Cortex of kidney (tissue), 1 donor: Measurements from ENCODE around the gene C17orf114.
"Not testable (repeated sequence)": the region's sequence is repeated elsewhere in the genome, so short reads cannot be mapped to it uniquely, and the experiment has no call there.

ENCODE experiments used
- DNase-seq: peaks from one replicate; lab custom pipeline; 2025; lab: John Stamatoyannopoulos, UW

The C17orf114 gene

DNA sequence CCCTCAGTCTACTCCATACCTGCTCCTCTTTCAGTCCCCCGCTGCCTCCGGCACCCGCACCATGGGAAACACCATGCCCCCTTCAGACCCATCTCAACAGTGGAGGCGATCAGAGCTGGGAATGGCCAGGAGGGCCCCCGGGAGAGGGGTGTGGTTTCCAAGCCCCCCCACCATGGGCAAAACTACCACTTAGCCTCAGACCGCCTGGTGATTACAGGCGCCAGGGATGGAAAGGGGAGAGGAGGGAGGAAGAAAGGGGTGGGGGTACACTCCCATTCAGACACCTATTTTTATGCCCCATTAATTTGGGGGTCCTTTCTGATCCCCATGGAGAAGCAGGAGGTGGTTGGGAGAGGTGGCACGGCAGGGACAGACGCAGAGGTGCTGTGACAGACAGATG lies at the start of gene C17orf114:
Gene C17orf114 (minus strand): TSS at position 101 of the 400 bp plus-strand sequence.
- DNase-seq: no peak

DNA sequence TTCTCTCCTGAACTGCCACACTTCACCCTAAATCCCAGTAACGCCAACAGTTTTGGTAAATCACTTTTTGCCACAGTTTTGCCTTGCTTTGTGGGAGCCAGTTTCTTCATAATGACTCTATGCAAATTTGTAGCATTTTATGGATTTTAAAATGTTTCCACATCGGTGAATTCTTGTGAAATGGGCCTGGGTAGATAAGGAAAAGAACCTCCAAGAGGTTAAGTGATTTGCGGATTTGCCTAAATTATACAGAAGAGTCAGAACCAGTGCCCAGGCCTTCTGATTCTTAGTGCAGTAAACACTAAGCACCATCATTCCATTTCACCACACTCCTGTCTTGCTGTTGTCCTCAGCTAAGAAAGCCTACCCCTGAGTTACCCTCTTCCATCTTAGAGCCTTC lies 49.0 kb upstream of the C17orf114 start:
- no peak for DNase-seq

DNA sequence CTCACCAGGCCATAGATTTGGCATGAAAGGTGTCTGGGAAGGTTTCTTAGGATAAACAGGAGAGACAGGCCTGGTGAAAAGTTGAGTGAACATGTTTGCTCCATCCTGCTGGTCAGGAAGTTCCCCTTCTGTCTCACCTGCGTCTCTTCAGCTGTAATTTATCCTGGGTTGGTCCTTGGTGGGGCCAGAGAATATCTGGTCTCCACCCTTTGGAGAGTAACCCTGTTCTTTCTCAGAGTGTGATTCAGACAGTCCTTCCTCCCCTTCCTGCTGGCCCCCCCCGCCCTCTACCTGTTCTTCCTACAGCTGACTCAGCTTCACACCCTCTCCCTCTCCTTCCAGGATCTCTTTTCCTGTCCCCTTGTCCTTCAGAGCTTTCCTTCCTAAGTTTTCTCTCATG lies 48.1 kb upstream of the C17orf114 start:
- DNase-seq: no peak

DNA sequence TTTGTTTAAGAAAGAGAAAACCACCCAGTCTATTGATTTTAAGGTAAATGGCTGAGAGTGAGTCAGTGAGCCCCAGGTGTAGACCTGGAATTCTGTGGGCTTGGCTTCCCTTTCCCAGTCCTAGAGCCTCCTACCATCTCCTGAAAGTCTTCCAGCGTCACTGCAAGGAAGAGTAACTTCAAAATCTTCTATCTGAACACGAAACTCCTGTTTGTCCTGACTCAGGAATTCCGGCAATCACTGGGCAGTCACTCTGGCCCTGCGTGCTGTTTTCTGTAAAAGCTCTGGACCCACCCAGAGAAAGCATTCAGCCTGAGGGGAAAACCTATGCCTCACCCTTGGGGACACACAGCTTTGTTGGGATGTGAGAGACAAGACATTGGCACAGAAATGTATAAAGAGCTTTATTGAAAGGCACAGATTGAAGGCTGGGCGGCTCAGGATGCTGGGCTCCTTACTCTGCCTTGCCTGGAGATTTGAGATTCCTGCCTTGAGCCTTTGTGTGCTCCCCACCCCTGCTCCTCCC lies 46.9 kb upstream of the C17orf114 start:
- no peak for DNase-seq

DNA sequence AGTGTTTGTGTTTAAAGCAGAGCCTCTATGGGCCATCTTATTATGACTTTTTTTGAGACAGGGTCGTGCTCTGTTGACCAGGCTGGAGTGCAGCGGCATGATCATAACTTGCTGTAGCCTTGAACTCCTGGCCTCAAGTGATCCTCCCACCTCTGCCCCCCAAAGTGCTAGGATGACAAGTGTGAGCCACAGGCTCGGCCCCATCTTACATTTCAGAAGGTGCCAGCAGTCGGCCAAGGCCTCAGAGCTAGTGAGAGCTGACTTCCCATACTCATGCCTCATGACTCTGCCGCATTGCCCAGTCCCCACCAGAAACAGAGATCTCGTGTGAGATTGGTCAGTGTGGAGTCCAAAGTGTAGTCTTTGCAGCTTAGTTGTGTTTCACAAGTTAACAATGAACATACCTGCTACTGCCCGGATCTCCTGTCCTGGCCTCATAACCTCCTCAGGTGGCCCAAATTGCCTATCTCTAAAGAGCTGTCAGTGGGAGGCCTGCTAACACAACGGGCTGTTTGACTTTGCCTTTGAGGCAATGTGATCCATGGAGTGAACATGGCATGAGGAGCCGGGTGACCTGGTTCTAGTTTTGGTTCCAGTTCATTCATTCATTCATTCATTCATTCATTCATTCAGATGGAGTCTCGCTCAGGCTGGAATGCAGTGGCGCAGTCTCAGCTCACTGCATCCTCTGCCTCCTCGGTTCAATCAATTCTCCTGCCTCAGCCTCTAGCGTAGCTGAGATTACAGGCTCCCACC lies 44.7 kb upstream of the C17orf114 start:
- no peak for DNase-seq

DNA sequence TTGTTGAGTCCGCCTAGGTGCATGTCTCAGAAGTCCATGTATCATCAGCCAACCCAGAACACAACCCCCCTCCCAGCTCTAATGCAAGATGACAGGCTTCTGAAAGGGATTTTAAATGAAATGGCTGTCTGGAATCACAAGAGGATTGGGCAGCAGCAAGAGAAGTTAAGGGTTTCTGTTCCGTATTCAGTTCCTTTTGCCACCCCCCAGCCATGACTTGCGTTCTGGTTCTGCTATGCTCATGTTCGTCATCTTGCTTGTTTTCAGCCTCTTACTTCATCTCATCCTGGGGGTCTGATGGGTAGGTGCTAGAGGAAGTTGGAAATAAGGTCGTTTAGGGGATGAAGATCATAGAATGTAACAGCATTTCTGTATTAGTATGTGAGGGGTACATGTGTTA lies 43.0 kb upstream of the C17orf114 start:
- DNase-seq: no peak

DNA sequence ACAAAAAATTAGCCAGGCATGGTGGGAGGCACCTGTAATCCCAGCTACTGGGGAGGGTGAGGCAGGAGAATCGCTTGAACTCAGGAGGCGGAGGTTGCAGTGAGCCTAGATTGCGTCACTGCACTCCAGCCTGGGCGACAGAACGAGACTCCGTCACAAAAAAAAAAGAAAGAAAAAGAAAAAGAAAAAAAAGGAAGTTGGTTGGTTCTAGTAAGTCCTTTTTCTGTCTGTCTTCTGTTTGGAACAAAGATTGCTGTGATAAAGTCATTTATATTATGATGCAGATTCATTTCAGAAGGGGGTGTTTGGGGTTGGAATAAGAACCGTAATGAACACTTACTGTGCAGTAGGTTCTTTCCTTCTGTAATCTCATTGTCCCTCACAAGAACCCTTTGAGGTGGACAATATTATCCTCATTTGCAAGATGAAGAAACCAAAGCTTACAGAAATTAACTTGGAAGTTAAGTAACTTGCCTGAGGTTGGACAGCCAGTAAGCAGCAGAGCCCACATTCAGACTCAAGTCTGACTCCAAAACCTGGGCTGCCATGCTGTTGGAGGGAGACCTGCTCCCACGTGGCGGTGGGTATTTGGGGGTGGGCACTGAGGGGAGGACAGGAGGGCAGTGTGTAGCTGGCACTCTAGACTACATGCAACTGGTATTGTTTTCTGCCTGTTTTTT lies 41.3 kb upstream of the C17orf114 start:
- DNase-seq: no peak

DNA sequence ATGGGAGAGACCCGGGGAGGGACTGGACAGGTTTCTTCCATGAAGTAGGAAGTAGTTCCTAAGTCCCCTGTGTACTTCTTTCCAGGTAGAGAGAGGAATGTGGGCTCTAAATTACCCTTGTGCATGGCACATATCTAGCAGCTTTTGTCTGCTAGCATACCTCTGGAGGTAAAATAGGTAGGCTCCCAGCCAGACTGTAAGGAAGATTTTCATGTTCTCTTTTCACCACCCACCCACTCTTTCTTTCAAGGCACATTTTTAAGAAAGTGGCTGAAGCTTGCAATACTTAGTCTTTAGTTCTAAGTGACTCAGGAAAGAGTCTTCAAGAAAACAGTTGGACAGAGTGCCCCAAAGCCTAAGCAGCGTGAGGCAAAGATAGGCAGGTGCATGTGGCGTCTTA lies 40.2 kb upstream of the C17orf114 start:
- DNase-seq: no peak

DNA sequence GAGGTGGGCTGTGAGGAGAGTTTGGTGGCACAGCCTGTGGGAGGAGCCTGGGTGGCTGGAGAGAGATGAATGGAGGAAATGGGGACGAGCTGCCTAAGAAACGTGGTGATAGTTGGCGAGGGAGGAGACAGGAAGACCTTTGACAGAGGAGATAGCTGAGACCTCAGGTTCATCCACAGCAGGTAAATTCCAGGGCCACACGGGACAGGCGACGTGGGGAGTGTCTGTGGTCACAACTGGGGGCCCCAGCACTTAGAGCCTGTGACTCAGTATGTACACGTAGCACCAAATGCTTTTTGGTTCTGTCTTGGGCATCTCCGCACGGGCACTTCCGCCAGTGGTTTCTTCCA lies 38.7 kb upstream of the C17orf114 start:
- no peak for DNase-seq

DNA sequence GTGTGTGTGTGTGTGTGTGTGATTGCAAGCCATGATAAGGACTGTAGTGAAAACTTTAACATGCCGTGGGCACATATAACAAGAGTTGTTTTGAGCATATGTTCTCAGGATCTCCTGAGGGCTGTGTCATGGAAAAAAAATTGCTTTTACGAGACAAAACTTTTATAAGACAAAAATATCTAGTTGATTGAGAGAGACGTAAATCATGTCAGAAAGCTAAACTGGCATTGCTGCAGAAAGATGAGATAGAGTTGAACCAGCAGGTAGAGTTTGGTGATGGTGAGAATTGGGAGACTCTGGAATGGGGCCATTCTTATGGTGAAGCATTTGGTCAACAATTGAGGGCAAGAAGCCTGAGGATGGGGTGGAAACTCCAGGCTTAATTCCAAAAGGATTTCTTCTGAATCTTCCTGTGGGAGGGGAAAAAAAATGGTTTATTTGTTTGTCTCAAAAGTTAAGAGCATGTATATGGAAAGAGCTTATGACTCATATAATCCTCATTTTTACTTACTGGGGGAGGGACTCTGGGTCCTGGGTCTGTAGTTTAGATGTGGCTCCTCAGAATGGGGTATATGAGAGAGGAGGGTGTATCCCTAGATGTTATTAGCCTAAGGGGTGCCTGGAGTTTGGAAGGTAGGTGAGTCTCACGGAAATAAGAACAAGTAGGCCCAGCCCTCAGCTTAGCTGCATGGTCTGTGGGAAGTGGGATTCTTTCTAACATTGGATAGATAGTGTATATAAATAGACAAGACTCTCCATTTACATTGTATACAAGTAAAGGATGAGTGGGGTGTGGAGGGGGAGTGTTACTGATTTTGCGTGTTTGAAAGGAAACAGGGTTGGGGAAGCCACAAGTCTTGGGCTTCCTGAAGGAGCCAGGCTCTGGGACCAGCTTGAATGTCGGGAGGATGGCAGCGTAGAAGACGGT lies 38.1 kb upstream of the C17orf114 start:
- no peak for DNase-seq

DNA sequence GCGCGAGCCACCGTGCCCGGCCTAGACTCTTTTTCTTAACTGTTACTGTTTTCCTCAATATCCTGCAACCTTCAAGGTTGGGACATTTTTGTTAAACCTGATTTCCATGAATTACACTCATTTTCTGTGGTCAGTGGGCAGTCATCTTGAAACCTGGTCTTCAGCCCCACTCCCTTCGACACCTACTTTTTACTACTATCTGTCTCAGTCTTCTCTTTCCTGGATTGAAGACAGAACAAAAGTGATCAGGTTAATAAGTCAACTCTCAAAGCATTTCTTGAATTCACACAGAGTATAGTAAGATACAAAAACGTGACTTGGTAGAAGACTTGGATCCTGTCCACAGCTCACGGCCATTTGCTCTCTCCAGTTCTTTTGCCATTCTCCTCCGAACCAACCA lies 37.1 kb upstream of the C17orf114 start:
- no peak for DNase-seq

DNA sequence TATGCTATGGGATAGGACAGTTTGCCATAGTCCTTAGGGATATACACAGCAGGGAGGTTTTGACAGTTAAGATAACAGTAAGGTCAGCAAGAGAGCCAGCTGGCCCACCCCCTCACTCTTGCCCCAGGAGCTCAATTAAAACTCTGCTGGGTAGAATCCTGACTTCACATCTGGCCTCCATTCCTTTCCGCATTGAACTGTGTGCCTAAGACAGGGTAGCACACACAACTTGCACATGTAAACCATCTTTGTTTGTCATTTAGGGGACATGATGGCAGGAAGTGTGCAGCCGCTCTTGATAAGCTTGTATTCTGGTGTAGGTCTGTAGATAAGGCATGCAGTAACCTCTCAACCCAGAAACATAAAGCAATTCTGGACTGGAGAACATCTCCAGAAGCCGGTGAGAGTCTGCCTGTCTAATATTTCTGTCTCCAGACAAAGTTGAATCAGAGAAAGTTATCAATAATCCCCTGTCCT lies 36.2 kb upstream of the C17orf114 start:
- no peak for DNase-seq

DNA sequence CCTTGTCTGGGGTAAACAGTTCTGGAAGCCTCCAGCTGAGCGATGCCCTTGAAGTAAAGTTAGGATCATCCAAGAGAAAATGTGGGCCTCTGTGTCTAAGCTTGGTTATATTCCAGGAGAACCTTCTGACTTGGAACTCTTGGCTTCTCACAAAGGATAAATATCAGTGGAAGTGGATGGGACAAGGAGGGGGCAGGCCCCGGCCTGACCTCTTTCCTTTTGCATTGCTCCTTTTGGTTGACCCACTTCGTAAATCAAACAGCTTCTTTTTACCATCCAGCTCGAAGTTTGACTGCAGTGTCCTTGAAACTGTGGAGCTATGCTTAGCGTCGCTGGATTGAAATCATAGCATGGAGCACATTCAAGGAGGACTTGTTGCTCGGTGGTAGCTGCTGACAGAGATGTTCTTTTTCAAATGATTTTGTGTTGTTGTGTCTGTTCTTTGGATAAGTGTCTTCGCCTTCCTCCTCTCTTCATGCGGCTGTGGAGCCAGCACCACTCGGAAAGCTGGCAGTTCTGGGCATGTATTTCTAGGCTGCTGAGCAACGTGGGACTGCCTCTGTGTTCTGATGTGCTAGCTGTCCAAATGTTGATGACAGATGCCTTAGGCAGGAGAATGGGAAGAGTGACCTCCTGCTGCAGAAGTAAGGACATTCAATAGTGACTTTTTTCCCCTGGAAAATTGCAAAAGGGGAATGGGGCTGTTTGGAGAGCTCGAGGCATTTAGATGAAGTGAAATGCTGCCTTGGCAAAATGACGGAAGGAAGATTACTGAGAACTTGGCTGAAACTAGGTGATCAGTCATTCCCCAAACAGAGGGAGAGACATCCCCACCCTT lies 35.6 kb upstream of the C17orf114 start:
- no peak for DNase-seq

DNA sequence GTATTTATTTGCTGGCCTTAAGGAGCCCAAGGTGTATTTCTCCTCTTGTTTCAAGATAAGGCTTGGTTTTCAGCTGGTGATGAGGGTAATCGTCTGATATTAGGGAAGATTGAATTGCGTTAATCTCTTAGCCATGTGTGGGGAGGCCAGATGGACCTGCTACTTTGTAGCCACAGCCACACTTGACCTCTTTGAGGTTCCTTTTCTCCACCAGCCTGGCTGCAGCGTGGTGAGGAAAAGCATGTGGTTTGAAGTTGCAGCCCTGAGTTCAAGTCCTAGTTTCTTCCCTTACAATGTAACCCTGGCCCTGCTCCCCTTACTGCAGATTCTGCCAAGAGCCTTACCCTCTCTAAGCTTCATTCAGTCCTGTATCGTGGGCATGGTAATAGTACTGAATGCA lies 34.1 kb upstream of the C17orf114 start:
- no peak for DNase-seq

DNA sequence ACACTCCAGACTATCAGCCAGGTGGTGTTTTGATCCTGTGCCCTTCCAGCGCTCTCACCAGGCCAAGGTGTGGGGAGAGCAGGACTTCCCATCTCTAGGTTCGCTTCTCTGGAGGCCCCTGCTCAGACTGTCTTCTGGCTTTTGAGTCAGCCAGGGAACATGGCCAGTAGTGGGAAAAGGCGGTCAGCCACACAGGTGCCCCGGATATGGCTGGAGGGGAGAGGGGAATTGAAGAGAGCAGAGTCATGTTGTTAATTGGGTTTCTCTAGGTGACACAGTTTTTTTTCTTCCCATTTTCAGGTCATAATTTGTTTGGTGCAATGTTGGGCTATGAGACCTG lies 32.5 kb upstream of the C17orf114 start:
- no peak for DNase-seq

DNA sequence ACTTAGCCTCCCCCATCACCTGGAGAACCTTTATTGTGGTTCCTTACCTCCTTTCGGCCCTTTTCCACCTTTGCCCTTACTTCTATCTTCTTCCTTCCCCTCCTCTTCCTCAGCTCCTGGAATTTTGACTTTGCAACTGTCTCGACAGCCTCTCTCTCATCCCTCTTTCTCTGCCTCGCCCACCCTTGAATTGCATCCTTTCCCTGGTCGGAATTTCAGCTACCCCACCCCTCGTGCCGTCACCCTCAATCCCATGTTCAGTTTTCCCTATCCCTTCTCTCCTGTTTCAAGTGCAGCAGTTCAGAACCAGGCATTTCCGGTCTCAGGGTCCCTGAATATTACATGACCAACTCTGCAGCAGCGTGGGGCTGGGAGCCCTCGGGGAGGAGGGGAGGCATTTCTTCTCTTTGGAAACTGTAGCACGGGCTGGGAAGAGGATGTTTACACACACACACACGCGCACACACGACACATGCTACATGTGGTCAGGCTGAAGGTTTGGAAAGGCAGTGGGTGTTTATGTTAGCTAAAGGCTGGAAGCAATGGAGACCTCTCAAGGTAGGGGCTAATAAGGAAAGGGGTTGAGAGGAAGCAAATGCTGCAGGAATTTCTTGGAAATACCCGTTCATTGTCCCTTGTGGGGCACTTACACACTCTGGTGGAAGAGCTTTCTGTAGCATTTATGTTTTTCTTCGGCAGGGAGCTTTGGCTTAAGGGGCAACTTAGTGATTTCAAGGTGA lies 32.0 kb upstream of the C17orf114 start:
- no peak for DNase-seq

DNA sequence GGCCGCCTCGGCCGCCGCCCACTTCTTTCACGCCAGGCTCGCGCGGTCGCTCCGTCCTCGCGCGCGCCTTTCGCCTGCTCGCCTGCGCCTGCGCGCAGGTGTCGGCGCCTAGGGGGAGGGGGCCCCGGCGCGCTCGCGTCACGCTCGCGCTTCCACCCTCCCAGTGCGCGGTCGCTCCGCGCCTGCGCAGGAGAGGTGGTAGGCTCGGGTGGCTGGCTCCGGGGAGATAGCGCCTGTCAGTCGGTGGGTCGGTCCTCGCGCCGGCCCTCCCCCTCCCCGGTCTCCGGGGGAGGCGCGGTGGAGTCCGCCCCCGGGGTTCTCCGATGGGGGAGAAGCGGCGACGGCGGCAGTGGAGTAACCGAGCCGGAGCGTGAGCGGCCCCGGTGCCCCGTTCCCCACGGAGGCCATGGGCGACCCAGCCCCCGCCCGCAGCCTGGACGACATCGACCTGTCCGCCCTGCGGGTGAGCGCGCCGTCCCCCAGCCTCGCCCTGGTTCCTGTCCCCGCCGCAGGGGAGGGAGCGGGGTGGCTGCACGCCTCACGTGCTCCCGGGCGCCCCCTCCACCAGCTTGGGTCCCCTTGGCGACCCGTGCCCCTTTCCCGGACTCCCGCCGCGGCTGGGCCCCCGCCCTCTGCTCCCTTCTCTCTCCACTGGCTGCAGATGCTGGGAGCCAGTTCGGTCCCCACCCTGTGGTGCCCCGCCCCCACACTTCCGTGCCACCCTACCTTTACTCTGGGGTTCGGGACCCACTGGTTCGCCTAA lies 31.2 kb upstream of the C17orf114 start, which contains the start of gene MINK1:
Gene MINK1 (plus strand): TSS at position 163 of the 763 bp plus-strand sequence. CDS start 244 bp downstream, at position 407.
- DNase-seq: peak; percentile 35

DNA sequence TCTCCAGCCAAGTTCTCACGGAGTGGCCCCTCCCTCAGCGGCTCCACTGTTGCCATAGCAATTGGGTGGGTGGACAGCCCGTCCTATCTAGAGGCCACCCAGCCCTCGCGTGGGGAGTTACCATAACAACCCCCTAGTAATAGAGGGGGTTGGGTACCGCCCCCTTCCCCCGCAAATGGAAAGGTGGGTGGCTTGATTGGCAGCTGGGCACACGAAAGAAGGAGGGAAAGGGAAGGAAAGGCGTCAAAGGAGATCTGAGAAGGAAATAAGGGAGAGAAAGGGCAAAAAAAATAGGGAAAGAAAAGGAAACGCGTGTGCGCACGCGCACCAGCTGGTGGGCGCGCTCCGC lies 30.7 kb upstream of the C17orf114 start:
- not testable (repeated sequence) for DNase-seq

DNA sequence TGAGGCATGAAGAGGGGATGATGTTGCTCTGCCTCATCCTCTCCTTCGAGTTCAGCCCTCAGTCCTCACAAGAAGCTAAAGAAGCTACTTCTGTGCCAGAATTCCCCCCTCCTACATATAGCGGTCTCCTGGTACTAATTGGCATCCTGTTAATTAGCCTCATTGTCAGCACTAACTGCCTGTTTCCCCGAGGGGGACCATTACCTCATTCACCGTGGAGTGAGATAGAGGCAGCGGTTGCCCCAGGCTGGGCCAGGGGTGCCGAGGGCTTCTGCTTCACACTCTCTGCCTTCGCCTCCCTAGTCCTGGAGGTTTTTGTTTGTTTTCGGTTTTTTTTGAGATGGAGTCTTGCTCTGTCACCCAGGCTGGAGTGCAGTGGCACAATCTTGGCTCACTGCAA lies 25.3 kb upstream of the C17orf114 start:
- no peak for DNase-seq
